IMR-90 (cell line): Measurements from ENCODE around the gene HIGD2A. TPM values are rescaled to one million over a fixed set of nuclear protein-coding genes. Genes with fewer than 3 reads are reported as not detected.

Experiments used
- ATAC-seq: fragments of 200-7000 bp; cut with Tn5 transposase; 2 replicates; pipeline ENCODE4 v1.9.1; 2020; ENCODE audit warnings: low read depth, mild to moderate bottlenecking, moderate library complexity
- BruUV-seq: library from RNA; stranded (reverse); fragments of 400-500 nt; replicated peaks from 2 replicates; lab custom pipeline; 2021; lab: Mats Ljungman, UMichigan
- CTCF ChIA-PET: fragments of 300-600 bp; formaldehyde crosslinking; extraction: SDS; loops from one replicate; lab custom pipeline; 2021; ENCODE audit warnings: antibody characterized with exemption; lab: Yijun Ruan, JAX
- POLR2A ChIA-PET: fragments of 300-600 bp; sonication (Branson Sonifier 250); formaldehyde crosslinking; loops from one replicate; lab custom pipeline; 2022; ENCODE audit warnings: antibody characterized with exemption; ENCODE audit not compliant: unreplicated experiment; lab: Charles Lee
- DNase-seq: peaks from one replicate; pipeline ENCODE4 v3.0.0; 2013
- H2AFZ ChIP-seq: replicated peaks from 2 replicates; pipeline ENCODE3; 2013; ENCODE audit warnings: low read length, mild to moderate bottlenecking; ENCODE audit not compliant: poor library complexity
- H2AK5ac ChIP-seq: 2 replicates; pipeline ENCODE4 v1.6.1; 2013; ENCODE audit warnings: low read depth, low read length, inconsistent platforms
- H2AK9ac ChIP-seq: replicated peaks from 2 replicates; pipeline ENCODE3; 2013; ENCODE audit warnings: mild to moderate bottlenecking, low read depth, low read length, moderate library complexity; ENCODE audit not compliant: poor library complexity
- H2BK120ac ChIP-seq: 2 replicates; pipeline ENCODE4 v1.6.1; 2013; ENCODE audit warnings: low read depth, low read length, inconsistent platforms
- H2BK15ac ChIP-seq: 3 replicates; pipeline ENCODE4 v1.6.1; 2013; ENCODE audit warnings: low read depth, low read length, inconsistent platforms
- H2BK20ac ChIP-seq: 2 replicates; pipeline ENCODE4 v1.6.1; 2013; ENCODE audit warnings: low read depth, mild to moderate bottlenecking, inconsistent platforms, low read length, moderate library complexity
- H2BK5ac ChIP-seq: 2 replicates; pipeline ENCODE4 v1.6.1; 2013; ENCODE audit warnings: mild to moderate bottlenecking, low read depth, low read length, inconsistent platforms; ENCODE audit not compliant: poor library complexity, severe bottlenecking
- H3K14ac ChIP-seq: replicated peaks from 2 replicates; pipeline ENCODE4 v1.6.1; 2013; ENCODE audit warnings: low read depth, low read length, inconsistent platforms
- H3K18ac ChIP-seq: 2 replicates; pipeline ENCODE4 v1.6.1; 2013; ENCODE audit warnings: low read depth, low read length, control low read depth
- H3K23ac ChIP-seq: 2 replicates; pipeline ENCODE4 v1.6.1; 2013; ENCODE audit warnings: low read depth, low read length, inconsistent platforms
- H3K27ac ChIP-seq: 2 replicates; pipeline ENCODE4 v1.5.1; 2013; ENCODE audit warnings: mild to moderate bottlenecking, control low read depth, low read length; ENCODE audit not compliant: insufficient read depth
- H3K27me3 ChIP-seq: 2 replicates; pipeline ENCODE4 v1.6.1; 2013; ENCODE audit warnings: low read length; ENCODE audit not compliant: control insufficient read depth, insufficient read depth
- H3K36me3 ChIP-seq: 2 replicates; pipeline ENCODE4 v1.6.1; 2013; ENCODE audit warnings: low read length, mixed read lengths; ENCODE audit not compliant: control insufficient read depth, insufficient read depth
- H3K4ac ChIP-seq: 2 replicates; pipeline ENCODE4 v1.6.1; 2013; ENCODE audit warnings: low read depth, low read length, inconsistent platforms
- H3K4me1 ChIP-seq: 2 replicates; pipeline ENCODE4 v1.6.1; 2013; ENCODE audit warnings: low read length, mixed read lengths; ENCODE audit not compliant: control insufficient read depth, insufficient read depth
- H3K4me2 ChIP-seq: 2 replicates; pipeline ENCODE4 v1.6.1; 2013; ENCODE audit warnings: low read depth, mild to moderate bottlenecking, control low read depth, low read length, moderate library complexity
- H3K4me3 ChIP-seq: 2 replicates; pipeline ENCODE4 v1.5.1; 2013; ENCODE audit warnings: low read depth, mild to moderate bottlenecking, control low read depth, low read length, moderate library complexity; ENCODE audit not compliant: insufficient read depth
- H3K56ac ChIP-seq: 2 replicates; pipeline ENCODE4 v1.6.1; 2013; ENCODE audit warnings: low read length, inconsistent platforms; ENCODE audit not compliant: insufficient read depth; ENCODE audit errors: extremely low read depth
- H3K79me1 ChIP-seq, 2 experiments: 2 replicates each; pipeline ENCODE4 v1.6.1; 2013; ENCODE audit warnings: low read length in 2 of 2, inconsistent platforms in 1 of 2, low read depth in 1 of 2
- H3K9ac ChIP-seq: 2 replicates; pipeline ENCODE4 v1.6.1; 2013; ENCODE audit warnings: low read depth, low read length, control low read depth
- H3K9me1 ChIP-seq: 2 replicates; pipeline ENCODE4 v1.6.1; 2013; ENCODE audit warnings: low read length, inconsistent platforms; ENCODE audit not compliant: insufficient read depth
- H3K9me3 ChIP-seq: 2 replicates; pipeline ENCODE4 v1.6.1; 2013; ENCODE audit warnings: low read length; ENCODE audit not compliant: control insufficient read depth, insufficient read depth
- H4K20me1 ChIP-seq: 2 replicates; pipeline ENCODE4 v1.6.1; 2013; ENCODE audit warnings: low read length, inconsistent platforms; ENCODE audit not compliant: insufficient read depth
- H4K5ac ChIP-seq: 2 replicates; pipeline ENCODE4 v1.6.1; 2013; ENCODE audit warnings: mild to moderate bottlenecking, low read depth, low read length, control low read depth
- H4K8ac ChIP-seq, 2 experiments: 2 replicates each; pipeline ENCODE4 v1.6.1; 2013; ENCODE audit warnings: low read depth in 2 of 2, low read length in 2 of 2, control low read depth in 1 of 2, inconsistent platforms in 1 of 2
- H4K91ac ChIP-seq: 2 replicates; pipeline ENCODE4 v1.6.1; 2013; ENCODE audit warnings: low read depth, low read length, inconsistent platforms; ENCODE audit not compliant: insufficient read depth
- BHLHE40 ChIP-seq: fragments of 150-350 bp; IDR thresholded peaks from 2 replicates; pipeline ENCODE4 v1.6.1; 2016; ENCODE audit warnings: mild to moderate bottlenecking, low read depth, low read length
- CEBPB ChIP-seq: IDR thresholded peaks from 2 replicates; pipeline ENCODE4 v1.6.1; 2012; ENCODE audit warnings: low read depth, low read length, improper control_type of control experiment
- CHD1 ChIP-seq: IDR thresholded peaks from 2 replicates; pipeline ENCODE4 v1.6.1; 2012; ENCODE audit warnings: low read depth, low read length, improper control_type of control experiment
- CTCF ChIP-seq: conservative IDR thresholded peaks from 2 replicates; pipeline ENCODE4 v1.5.1; 2012; ENCODE audit warnings: mild to moderate bottlenecking, low read depth, low read length, improper control_type of control experiment
- ELK1 ChIP-seq: fragments of 150-350 bp; IDR thresholded peaks from 2 replicates; pipeline ENCODE4 v1.6.1; 2016; ENCODE audit warnings: low read depth, mild to moderate bottlenecking, low read length, moderate library complexity, borderline replicate concordance
- FOS ChIP-seq: fragments of 150-350 bp; IDR thresholded peaks from 2 replicates; pipeline ENCODE4 v1.6.1; 2016; ENCODE audit warnings: low read depth, low read length
- MAFK ChIP-seq: IDR thresholded peaks from 2 replicates; pipeline ENCODE4 v1.6.1; 2012; ENCODE audit warnings: low read depth, low read length, improper control_type of control experiment
- MAZ ChIP-seq: IDR thresholded peaks from 2 replicates; pipeline ENCODE4 v1.6.1; 2012; ENCODE audit warnings: low read depth, mild to moderate bottlenecking, low read length, improper control_type of control experiment, moderate library complexity, borderline replicate concordance
- MXI1 ChIP-seq: IDR thresholded peaks from 2 replicates; pipeline ENCODE4 v1.6.1; 2012; ENCODE audit warnings: low read depth, mild to moderate bottlenecking, low read length, moderate library complexity, borderline replicate concordance
- NFE2L2 ChIP-seq: fragments of 150-350 bp; IDR thresholded peaks from 2 replicates; pipeline ENCODE4 v1.6.1; 2016; ENCODE audit warnings: low read depth, mild to moderate bottlenecking, low read length
- POLR2A ChIP-seq: IDR thresholded peaks from 2 replicates; pipeline ENCODE4 v1.6.1; 2012; ENCODE audit warnings: mild to moderate bottlenecking, low read depth, low read length
- RAD21 ChIP-seq: IDR thresholded peaks from 2 replicates; pipeline ENCODE4 v1.6.1; 2012; ENCODE audit warnings: low read length, improper control_type of control experiment
- RCOR1 ChIP-seq: IDR thresholded peaks from 2 replicates; pipeline ENCODE4 v1.6.1; 2012; ENCODE audit warnings: mild to moderate bottlenecking, low read length, improper control_type of control experiment; ENCODE audit not compliant: insufficient replicate concordance
- RFX5 ChIP-seq: IDR thresholded peaks from 2 replicates; pipeline ENCODE4 v1.8.0; 2012; ENCODE audit warnings: low read depth, mild to moderate bottlenecking, low read length, moderate library complexity
- SMC3 ChIP-seq: fragments of 150-350 bp; IDR thresholded peaks from 2 replicates; pipeline ENCODE4 v1.6.1; 2016; ENCODE audit warnings: low read depth, mild to moderate bottlenecking, antibody characterized with exemption, low read length, moderate library complexity
- USF2 ChIP-seq: fragments of 150-350 bp; IDR thresholded peaks from 2 replicates; pipeline ENCODE4 v1.6.1; 2017; ENCODE audit warnings: mild to moderate bottlenecking, antibody characterized with exemption, low read length, low read depth
- WGBS, 2 experiments: methylation state at CpG; one replicate each; pipeline versions ENCODE4 v1.1.5 to v1.1.7; 2013; ENCODE audit warnings: missing lambda C conversion rate in 2 of 2; ENCODE audit not compliant: insufficient read length in 1 of 2; ENCODE audit errors: extremely low coverage in 2 of 2; 5-methylcytosine and 5-hydroxymethylcytosine counted together
- dilution Hi-C: fragments of 300-500 bp; cut with HindIII; formaldehyde crosslinking; loops from one replicate; pipeline ENCODE4 v1.14.3; 2018; ENCODE audit warnings: low sequenced_read_pairs; ENCODE audit not compliant: unreplicated experiment
- in situ Hi-C: fragments of 300-500 bp; cut with MboI; formaldehyde crosslinking; loops from 3 replicates; pipeline ENCODE4 v1.14.3; 2019; ENCODE audit warnings: low sequenced_read_pairs, inconsistent platforms, mixed read lengths
- intact Hi-C: fragments of 100-400 bp; cut with micrococcal nuclease; formaldehyde crosslinking; loops from 2 replicates; pipeline ENCODE4 v1.10.0; 2022
- polyA plus RNA-seq, 3 experiments: library from polyadenylated mRNA; depleted of rRNA; stranded (reverse); fragments of >200 nt; gene quantifications; 2 replicates each; pipeline ENCODE4 v1.2.3, GENCODE V29; 2012; ENCODE audit warnings: low replicate concordance in 1 of 3
- total RNA-seq: library from RNA; depleted of rRNA; stranded (reverse); fragments of >200 nt; gene quantifications from 2 replicates; pipeline ENCODE4 v1.2.3, GENCODE V29; 2012

HIGD2A gene
- total and polyA plus RNA-seq, 2 of the 4 experiments (the other 2 are of a cell fraction) = 35.0 to 131 TPM

GRCh38 chr5:176406436-176407052, 18.0 kb downstream of the HIGD2A start:
- H2BK20ac ChIP-seq = no peak overlapping the region
- H3K27me3 ChIP-seq = no peaks in the 10 kb centered on the region
- H3K23ac ChIP-seq = no peak overlapping the region
- no peak overlapping the region for H3K56ac ChIP-seq
- H2AFZ ChIP-seq = no peak overlapping the region
- H2AK5ac ChIP-seq = no peak overlapping the region
- H3K4me3 ChIP-seq = no peak overlapping the region
- CTCF ChIA-PET = no interaction called here
- no peaks in the 10 kb centered on the region for H3K9me3 ChIP-seq
- no peak overlapping the region for H4K5ac ChIP-seq
- no peak overlapping the region for H3K4ac ChIP-seq
- peak overlapping the region; percentile 9 for H2AK9ac ChIP-seq
- TF ChIP-seq RFX5 (no peak), SMC3 (no peak), FOS (no peak), MXI1 (no peak), BHLHE40 (no peak), RCOR1 (no peak), USF2 (no peak), CHD1 (no peak), ELK1 (no peak), CEBPB (no peak), POLR2A (no peak), CTCF (no peak), MAFK (no peak), MAZ (no peak), RAD21 (no peak), NFE2L2 (no peak)
- no peak overlapping the region for H3K4me2 ChIP-seq
- intact Hi-C loops = no loop called here
- H3K14ac ChIP-seq = no peak overlapping the region
- WGBS, 2 experiments = 88% methylated on average over 3 of the region's 9 CpGs; no CpG with 5 or more reads in 1 of the 2 experiments
- H2BK15ac ChIP-seq = no peak overlapping the region
- no peak overlapping the region for H3K18ac ChIP-seq
- no TSS peak for BruUV-seq
- in situ Hi-C loops = no loop called here
- peaks cover 29% of the 10 kb centered on the region for H3K36me3 ChIP-seq
- peaks cover 7% of the 10 kb centered on the region for H3K9me1 ChIP-seq
- POLR2A ChIA-PET = no interaction called here
- H2BK5ac ChIP-seq = no peak overlapping the region
- no peaks in the 10 kb centered on the region for H3K4me1 ChIP-seq
- H4K91ac ChIP-seq = no peak overlapping the region
- no peak overlapping the region for H3K27ac ChIP-seq
- DNase-seq (no peak), ATAC-seq (no peak)
- peaks cover 17 to 22% of the 10 kb centered on the region in 2 experiments for H3K79me1 ChIP-seq
- dilution Hi-C loops = no loop called here
- no peak overlapping the region for H3K9ac ChIP-seq
- H2BK120ac ChIP-seq = no peak overlapping the region
- peaks cover 13% of the 10 kb centered on the region for H4K20me1 ChIP-seq
- no peak overlapping the region for H4K8ac ChIP-seq
